ENCODE data around the gene TRABD.
"Not testable (repeated sequence)": the region's sequence is repeated elsewhere in the genome, so short reads cannot be mapped to it uniquely, and the experiment has no call there.

The TRABD gene, protein sequence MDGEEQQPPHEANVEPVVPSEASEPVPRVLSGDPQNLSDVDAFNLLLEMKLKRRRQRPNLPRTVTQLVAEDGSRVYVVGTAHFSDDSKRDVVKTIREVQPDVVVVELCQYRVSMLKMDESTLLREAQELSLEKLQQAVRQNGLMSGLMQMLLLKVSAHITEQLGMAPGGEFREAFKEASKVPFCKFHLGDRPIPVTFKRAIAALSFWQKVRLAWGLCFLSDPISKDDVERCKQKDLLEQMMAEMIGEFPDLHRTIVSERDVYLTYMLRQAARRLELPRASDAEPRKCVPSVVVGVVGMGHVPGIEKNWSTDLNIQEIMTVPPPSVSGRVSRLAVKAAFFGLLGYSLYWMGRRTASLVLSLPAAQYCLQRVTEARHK

GRCh38 chr22:50185375-50186087, at the start of gene TRABD:
Gene TRABD, plus strand, starts transcription at chr22:50185913. Its CDS starts 7,148 bp downstream, at chr22:50193061.
- DNase-seq: peak; percentile 82 to 87

DNA sequence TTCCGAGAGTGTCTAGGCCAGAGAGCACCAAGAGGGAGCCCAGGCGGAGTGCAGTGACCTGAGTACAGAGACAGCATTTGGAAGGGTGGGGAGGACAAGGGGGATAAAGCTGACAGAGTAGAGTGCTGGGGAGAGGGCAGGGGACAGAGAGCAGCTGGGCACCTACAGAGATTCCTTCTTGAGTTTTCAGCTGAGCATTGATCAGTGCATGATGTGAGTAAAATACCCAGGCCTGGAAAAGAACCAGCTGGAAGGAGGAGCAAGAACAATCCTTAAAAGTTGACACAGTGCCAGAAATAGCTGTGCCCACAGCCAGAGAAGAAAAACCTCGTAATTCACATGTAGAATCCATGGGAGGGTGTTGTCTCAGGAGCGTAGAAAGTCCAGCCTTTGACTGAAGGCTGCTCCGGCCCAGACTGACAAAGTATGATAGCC, 49.1 kb upstream of the TRABD start:
- no peak for DNase-seq

DNA sequence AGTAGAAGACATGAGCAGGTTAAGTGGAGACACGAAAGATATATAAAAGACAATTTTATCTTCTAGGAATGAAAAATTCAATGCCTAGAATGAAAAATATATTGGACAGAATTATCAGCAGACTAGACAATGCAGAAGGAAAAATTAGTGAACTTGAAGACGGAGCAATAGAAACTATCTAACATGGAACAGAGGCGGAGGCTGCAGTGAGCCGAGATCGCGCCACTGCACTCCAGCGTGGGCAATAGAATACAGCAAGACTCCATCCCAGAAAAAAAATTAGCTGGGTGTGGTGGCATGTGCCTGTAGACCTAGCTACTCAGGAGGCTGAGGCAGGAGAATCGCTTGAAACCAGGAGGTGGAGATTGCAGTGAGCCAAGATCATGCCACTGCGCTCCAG, 48.4 kb upstream of the TRABD start:
- not testable (repeated sequence) for DNase-seq

- DNase-seq: no peak
Observed at GRCh38 chr22:50138041-50138440, 47.7 kb upstream of the TRABD start.

DNA sequence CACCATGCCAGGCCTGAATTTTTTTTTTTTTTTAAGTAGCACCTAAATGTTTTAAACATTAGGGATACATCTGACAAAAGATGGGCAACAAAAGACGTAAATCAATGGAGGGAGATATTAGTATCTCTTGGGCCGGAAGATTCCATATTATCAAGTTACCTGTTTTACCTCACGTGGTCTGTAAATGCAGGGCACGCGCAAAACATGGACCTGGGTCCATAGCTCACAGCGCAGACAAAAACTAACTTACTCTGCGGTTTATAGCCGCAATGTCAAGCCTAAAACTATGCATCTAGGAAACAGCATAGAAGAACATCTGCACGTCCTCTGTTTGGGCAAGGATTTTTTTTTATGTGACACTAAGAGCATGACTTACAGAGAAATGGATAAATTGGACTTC, 46.7 kb upstream of the TRABD start:
- DNase-seq: peak in 1 of 2 experiments; percentile 76

GRCh38 chr22:50139843-50140415, 45.8 kb upstream of the TRABD start:
- DNase-seq: peak; percentile 91 to 96

- no peak for DNase-seq
Observed at GRCh38 chr22:50140615-50141014, 45.1 kb upstream of the TRABD start.

GRCh38 chr22:50141462-50141861, 44.3 kb upstream of the TRABD start:
- peak in 1 of 2 experiments; percentile 39 for DNase-seq

GRCh38 chr22:50141891-50142363, 43.8 kb upstream of the TRABD start:
- peak; percentile 47 to 64 for DNase-seq

GRCh38 chr22:50143096-50143495, 42.6 kb upstream of the TRABD start:
- DNase-seq: no peak

DNA sequence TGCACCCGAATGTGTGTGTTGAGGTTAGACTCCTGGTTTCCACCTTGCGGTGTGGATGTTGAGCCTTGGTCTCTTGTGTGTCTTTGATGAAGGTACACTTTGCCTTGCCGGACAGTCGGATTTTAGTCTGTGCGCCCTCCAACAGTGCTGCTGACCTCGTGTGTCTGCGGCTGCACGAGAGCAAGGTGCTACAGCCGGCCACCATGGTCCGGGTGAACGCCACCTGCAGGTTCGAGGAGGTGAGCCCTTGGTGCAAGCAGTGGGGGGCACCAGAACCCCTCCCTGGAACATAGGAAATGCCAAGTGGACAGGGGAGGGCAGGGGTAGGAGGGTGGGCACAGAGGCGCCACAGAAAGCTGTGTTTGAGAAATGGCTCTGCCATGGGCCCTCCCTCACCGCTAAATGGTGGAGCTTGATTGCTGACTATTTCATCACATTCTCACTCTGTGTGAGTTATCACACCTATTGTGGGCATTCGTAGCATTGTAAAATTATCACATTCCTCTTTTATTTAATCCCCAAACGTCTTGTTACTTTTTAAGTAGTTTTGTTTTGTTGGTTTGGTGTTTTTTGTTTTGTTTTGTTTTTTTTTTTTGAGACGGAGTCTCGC, 41.6 kb upstream of the TRABD start:
- no peak for DNase-seq

- no peak for DNase-seq
Observed at GRCh38 chr22:50145721-50146438, 39.8 kb upstream of the TRABD start.

GRCh38 chr22:50146439-50147238, 39.1 kb upstream of the TRABD start:
- no peak for DNase-seq

DNA sequence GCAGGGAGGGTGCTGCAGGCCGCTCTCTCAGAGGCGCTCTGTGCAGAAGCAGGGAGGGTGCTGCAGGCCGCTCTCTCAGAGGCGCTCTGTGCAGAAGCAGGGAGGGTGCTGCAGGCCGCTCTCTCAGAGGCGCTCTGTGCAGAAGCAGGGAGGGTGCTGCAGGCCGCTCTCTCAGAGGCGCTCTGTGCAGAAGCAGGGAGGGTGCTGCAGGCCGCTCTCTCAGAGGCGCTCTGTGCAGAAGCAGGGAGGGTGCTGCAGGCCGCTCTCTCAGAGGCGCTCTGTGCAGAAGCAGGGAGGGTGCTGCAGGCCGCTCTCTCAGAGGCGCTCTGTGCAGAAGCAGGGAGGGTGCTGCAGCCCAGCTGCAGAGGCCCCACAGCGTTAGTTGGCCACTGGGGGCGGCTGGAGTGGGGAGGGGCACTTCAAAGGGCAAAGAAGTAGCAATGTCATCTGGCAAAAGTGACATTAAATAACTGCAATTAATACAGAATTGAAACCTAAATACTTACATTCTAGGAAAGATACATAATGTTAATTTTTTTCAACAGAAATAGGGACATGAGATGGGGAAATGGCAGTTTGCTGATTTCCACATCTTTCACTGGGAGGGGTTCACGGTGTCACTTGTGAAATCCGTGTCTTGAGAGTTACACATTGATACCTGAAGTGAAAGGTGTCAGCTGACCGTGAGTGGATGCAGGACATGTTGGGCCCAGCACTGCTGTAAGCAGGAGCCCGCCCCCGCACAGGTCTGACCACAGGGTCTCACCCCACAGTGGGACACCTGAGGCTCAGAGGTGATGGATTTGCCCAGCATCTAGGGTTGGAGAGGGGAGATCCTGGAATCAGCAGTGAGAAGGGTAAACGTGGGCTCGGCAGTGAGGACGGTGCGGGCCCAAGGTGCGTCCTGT, 38.2 kb upstream of the TRABD start:
- not testable (repeated sequence) for DNase-seq

DNA sequence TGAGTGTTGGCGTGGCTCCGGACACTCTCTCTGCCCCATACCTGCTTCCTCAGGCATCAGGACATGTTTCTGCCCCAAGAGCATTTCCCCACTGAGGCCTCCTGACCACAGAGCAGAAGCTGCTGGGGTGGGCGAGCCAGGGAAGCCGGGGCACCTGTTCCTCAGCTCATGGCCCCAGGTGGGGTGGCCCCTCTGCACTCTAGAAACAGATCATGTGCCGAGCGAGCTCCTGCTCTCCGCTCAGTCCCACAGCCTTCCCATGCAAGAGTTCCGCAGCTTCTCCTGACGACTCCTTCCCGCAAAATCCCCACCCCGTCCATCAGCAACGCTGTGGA, 37.6 kb upstream of the TRABD start:
- no peak for DNase-seq

DNA sequence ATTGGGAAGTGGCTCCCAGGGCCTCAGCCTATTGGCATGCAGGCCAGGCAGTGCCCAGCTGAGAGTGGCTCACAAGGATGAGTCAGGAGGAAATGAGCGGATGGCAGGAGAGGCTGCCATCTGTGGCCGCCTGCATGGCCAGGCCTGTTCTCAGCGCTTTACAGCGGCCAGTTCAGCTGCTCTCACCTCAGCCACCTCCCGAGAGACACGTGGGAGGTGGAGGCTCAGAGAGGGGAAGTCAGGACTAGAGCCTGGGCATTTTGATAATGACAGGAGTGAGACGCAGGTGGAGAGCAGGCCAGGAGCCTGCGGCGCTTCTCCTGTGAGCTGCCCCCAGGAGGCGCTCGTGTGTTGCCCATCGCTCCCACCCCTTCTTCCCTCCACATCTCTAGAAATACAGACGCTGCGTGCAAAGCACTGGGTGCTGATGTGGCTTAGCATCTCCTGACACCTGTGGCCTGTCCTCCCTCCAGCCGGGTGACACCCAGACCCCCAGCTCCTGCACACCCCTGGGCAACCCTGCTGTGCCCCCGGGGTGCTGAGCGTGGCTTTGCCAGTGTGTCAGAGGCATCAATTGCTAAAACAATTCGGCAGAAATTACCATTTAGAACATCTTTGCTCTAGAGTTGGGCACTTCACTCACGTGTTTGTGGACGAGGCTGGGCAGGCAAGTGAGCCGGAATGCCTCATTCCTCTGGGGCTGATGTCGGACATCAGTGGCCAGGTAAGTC, 36.6 kb upstream of the TRABD start:
- no peak for DNase-seq

DNA sequence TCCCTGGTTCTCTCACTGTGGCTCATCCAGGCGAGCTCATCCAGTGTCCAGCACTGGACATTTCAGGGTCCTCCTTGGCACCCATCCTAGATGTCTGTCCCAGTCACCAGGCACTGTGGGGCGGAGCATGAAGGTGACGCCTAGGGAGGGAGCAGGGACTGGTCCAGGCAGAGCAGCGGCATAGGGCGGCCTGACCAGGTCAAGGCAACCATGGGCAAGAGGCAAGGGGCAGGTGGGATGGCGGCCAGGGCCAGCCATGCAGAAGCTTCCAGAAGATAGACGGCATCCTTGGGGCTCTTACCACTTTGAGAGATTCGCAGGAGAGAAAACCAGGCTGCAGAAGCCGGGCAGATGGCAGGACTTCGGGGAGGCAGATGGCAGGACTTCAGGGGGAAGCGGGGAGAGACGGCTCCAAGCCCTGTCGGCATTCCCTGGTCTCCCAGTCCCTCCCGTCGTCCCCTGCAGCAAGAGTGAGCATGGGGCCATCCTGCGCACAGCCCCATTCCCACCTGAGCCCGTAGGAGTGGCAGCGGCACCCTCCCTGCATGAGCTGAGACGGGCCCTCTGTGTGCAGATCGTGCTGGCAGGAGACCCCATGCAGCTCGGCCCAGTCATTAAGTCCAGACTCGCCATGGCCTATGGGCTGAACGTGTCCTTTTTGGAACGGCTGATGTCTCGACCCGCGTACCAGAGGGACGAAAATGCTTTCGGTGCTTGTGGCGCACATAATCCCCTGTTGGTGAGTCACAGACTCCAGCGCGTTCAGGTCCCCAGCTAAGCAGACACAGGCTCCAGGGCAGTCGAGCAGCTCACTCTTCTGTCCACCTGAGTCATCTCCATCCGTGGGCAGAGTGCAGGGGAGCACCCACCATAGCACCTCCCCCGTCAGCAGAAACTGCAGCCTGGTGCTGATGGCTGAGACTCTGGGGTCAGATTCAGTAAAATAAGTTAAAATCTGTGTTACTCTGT, 35.3 kb upstream of the TRABD start:
- no peak for DNase-seq

All from NCI-H1930 (cell line).